ENCODE measurements around the gene CSHL1. TPM values are rescaled to one million over a fixed set of nuclear protein-coding genes. Genes with fewer than 3 reads are reported as not detected.
A peak's percentile ranks its signal among the peaks of the same experiment; 100 is the strongest.
"Not testable (repeated sequence)": the region's sequence is repeated elsewhere in the genome, so short reads cannot be mapped to it uniquely, and the experiment has no call there.

Gene CSHL1
- total and polyA plus RNA-seq, 2 donors (not counting 1 experiment from before 2014, with no cell fraction given), result not detected

- ChIA-PET CTCF (interaction anchor here (0.7 to 26.0 kb wide), 30 partner anchors 8 to 363 kb away, joined by 3 to 834 read pairs (median 6); partner anchors contain the start of genes CD79B, CSHL1, GH2 and ICAM2), POLR2A (interaction anchor here (1.2 to 6.8 kb wide), 10 partner anchors 9 to 155 kb away, joined by 4 to 160 read pairs (median 8); partner anchors contain the start of genes CD79B and ICAM2)
- 50% methylated on average over 8 of the region's 8 CpGs for WGBS (ENCODE audit: insufficient coverage)
- Mint-ChIP-seq H3K9me3 (ENCODE audit: insufficient read depth) (no peaks in the 10 kb centered on the region), H3K4me3 (peak overlapping the region; percentile 87), H3K27ac (peak overlapping the region; percentile 86), H3K4me1 (peaks cover 72% of the 10 kb centered on the region), H3K27me3 (no peaks in the 10 kb centered on the region)
- H4K20me1 ChIP-seq (ENCODE audit: control insufficient read depth, insufficient read depth, low read length, poor library complexity, severe bottlenecking), result no peaks in the 10 kb centered on the region
- H3K4me1 ChIP-seq (ENCODE audit: control insufficient read depth in 2 of 2, insufficient read depth in 2 of 2, low read length in 2 of 2), result peaks cover 68 to 83% of the 10 kb centered on the region in 2 donors
- no peak overlapping the region for H3K9ac ChIP-seq (ENCODE audit: low read length)
- DNase-seq (peak; percentile 93), ATAC-seq (ENCODE audit: low read depth) (peak; percentile 58)
- intact Hi-C loops (cut with micrococcal nuclease), result loop anchor here (1.0 to 2.0 kb wide), 5 partner anchors 12 to 106 kb away; no protein-coding TSS in a partner anchor
- no peaks in the 10 kb centered on the region for H3K36me3 ChIP-seq (replicated peaks in 1 of 2; ENCODE audit: control extremely low read depth in 1 of 2, control insufficient read depth in 1 of 2, extremely low read depth in 1 of 2, insufficient read depth in 2 of 2, low read length in 1 of 2)
- TF ChIP-seq, protein P1, sequence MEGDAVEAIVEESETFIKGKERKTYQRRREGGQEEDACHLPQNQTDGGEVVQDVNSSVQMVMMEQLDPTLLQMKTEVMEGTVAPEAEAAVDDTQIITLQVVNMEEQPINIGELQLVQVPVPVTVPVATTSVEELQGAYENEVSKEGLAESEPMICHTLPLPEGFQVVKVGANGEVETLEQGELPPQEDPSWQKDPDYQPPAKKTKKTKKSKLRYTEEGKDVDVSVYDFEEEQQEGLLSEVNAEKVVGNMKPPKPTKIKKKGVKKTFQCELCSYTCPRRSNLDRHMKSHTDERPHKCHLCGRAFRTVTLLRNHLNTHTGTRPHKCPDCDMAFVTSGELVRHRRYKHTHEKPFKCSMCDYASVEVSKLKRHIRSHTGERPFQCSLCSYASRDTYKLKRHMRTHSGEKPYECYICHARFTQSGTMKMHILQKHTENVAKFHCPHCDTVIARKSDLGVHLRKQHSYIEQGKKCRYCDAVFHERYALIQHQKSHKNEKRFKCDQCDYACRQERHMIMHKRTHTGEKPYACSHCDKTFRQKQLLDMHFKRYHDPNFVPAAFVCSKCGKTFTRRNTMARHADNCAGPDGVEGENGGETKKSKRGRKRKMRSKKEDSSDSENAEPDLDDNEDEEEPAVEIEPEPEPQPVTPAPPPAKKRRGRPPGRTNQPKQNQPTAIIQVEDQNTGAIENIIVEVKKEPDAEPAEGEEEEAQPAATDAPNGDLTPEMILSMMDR (IDR thresholded peaks at IDR 0.05), result peak; percentile 88
- TF ChIP-seq EZH2 (IDR thresholded peaks at IDR 0.05; ENCODE audit: borderline replicate concordance, insufficient read depth, low read depth, low read length, poor library complexity, severe bottlenecking), result no peak
- H3K4me2 ChIP-seq (replicated peaks; ENCODE audit: low read depth, low read length, poor library complexity, severe bottlenecking), result peak overlapping the region; percentile 62
- no peaks in the 10 kb centered on the region for H3K9me3 ChIP-seq (ENCODE audit: control extremely low read depth in 1 of 3, control insufficient read depth in 2 of 3, insufficient read depth in 1 of 3, low read length in 2 of 3)
- H2AFZ ChIP-seq (ENCODE audit: insufficient read depth, low read depth, low read length, poor library complexity, severe bottlenecking), result no peak overlapping the region
- no peaks in the 10 kb centered on the region for H3K27me3 ChIP-seq (replicated peaks in 1 of 4; ENCODE audit: control extremely low read depth in 1 of 4, control insufficient read depth in 3 of 4, insufficient read depth in 4 of 4, low read length in 3 of 4)
- H3K79me2 ChIP-seq (ENCODE audit: control insufficient read depth, insufficient read depth, low read length), result peaks cover 26% of the 10 kb centered on the region
- peak overlapping the region in 1 of 2 donors; percentile 18 for H3K27ac ChIP-seq (ENCODE audit: low read length in 2 of 2)
- H3K4me3 ChIP-seq (ENCODE audit: control extremely low read depth in 1 of 5, extremely low read depth in 1 of 5, insufficient read depth in 1 of 5, low read depth in 2 of 5, low read length in 4 of 5), result peak overlapping the region in 3 of 5 experiments; percentile 8 to 26 (median 19)
Observed at GRCh38 chr17:63919311-63919723, 8.3 kb upstream of the CSHL1 start.

DNA sequence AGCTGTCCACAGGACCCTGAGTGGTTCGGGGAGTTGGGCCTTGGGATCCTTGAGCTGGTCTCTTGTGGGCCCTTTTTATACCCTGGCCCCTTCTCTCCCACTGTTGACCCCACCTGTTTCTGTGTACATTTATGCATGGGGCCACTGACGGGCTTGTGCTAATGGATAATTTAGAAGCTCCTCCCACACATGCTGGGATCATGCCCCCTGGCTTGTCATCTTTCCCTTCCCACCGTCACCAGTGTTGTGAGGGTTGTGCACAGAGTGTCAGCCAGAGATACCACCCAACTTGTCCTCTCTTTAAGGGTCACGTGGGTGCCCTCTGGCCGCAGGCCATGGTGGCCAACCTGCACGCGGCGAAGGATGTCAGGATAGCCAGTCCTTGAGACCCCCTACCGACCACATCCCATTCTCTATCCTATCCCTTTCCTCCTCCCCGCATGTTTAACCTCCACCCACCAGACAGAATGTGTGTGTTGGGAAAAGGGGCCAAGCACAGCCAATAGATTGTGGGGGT lies 7.8 kb upstream of the CSHL1 start, which contains the start of gene GH1:
TSS of gene GH1 (minus strand) at position 51 of the 517 bp plus-strand sequence. CDS start 63 bp downstream, outside the sequence.
- H3K36me3 ChIP-seq (replicated peaks in 1 of 2; ENCODE audit: control extremely low read depth in 1 of 2, control insufficient read depth in 1 of 2, extremely low read depth in 1 of 2, insufficient read depth in 2 of 2, low read length in 1 of 2); DNase-seq; H4K20me1 ChIP-seq (ENCODE audit: control insufficient read depth, insufficient read depth, low read length, poor library complexity, severe bottlenecking); H2AFZ ChIP-seq (ENCODE audit: insufficient read depth, low read depth, low read length, poor library complexity, severe bottlenecking); H3K27me3 Mint-ChIP-seq; H3K9me3 ChIP-seq (ENCODE audit: control extremely low read depth in 1 of 3, control insufficient read depth in 2 of 3, insufficient read depth in 1 of 3, low read length in 2 of 3); ATAC-seq (ENCODE audit: low read depth); H3K9me3 Mint-ChIP-seq (ENCODE audit: insufficient read depth); H3K27me3 ChIP-seq (replicated peaks in 1 of 4; ENCODE audit: control extremely low read depth in 1 of 4, control insufficient read depth in 3 of 4, insufficient read depth in 4 of 4, low read length in 3 of 4); H3K9ac ChIP-seq (ENCODE audit: low read length): not testable (repeated sequence)
- peak within 1 kb of the TSS; percentile 86 for H3K27ac Mint-ChIP-seq
- peak within 1 kb of the TSS; percentile 87 for H3K4me3 Mint-ChIP-seq
- Histone ChIP-seq H3K27ac (ENCODE audit: low read length in 2 of 2) (peak within 1 kb of the TSS in 1 of 2 donors; percentile 18), H3K79me2 (ENCODE audit: control insufficient read depth, insufficient read depth, low read length) (peaks cover 24% of the 10 kb centered on the region), H3K4me2 (replicated peaks; ENCODE audit: low read depth, low read length, poor library complexity, severe bottlenecking) (peak within 1 kb of the TSS; percentile 62), H3K4me3 (ENCODE audit: control extremely low read depth in 1 of 5, extremely low read depth in 1 of 5, insufficient read depth in 1 of 5, low read depth in 2 of 5, low read length in 4 of 5) (peak within 1 kb of the TSS in 3 of 5 experiments; percentile 8 to 26 (median 19)), H3K4me1 (ENCODE audit: control insufficient read depth in 2 of 2, insufficient read depth in 2 of 2, low read length in 2 of 2) (peaks cover 66 to 83% of the 10 kb centered on the region in 2 donors)
- peaks cover 72% of the 10 kb centered on the region for H3K4me1 Mint-ChIP-seq
- 100% methylated on average over 1 of the region's 10 CpGs for WGBS (ENCODE audit: insufficient coverage)
- intact Hi-C loops (cut with micrococcal nuclease), result loop anchor here (1.0 to 2.0 kb wide), 5 partner anchors 12 to 106 kb away; no protein-coding TSS in a partner anchor
- CTCF ChIA-PET, result interaction anchor here (0.9 to 26.0 kb wide), 28 partner anchors 8 to 214 kb away, joined by 3 to 834 read pairs (median 8); partner anchors contain the start of genes CD79B, CSHL1, GH2 and ICAM2
- POLR2A ChIA-PET, result interaction anchor here (1.2 to 6.8 kb wide), 10 partner anchors 9 to 156 kb away, joined by 4 to 160 read pairs (median 8); partner anchors contain the start of genes CD79B and ICAM2
